ENCODE results near the gene KIRREL3.

KIRREL3 gene

DNA sequence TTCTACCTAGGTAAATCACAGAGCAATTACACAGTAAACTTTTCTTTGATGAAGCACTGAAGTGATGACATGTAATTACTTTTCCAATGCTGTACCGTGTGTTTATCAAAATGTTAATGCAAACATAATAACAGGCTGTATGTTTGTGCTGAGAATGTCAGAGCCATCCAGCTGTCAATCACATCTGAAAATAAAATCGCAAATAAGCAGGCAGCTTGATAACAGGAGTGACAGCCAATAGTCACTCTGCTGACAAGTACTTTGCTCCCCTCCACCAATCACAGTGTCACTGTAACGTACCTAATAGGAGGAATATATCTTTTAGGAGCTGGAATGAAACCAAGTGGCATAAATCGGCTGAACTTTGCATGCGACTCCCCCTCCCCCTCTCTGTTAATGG lies 119.7 kb downstream of the KIRREL3 start:
- no peak for DNase-seq (ENCODE audit: low spot score in 2 of 2)
- in situ Hi-C loops (cut with MboI; ENCODE audit: low sequenced_read_pairs), result no loop called here
- H3K9me3 ChIP-seq, result no peaks in the 10 kb centered on the region
- no peaks in the 10 kb centered on the region for H3K36me3 ChIP-seq (replicated peaks)
- H3K4me3 ChIP-seq, result no peak overlapping the region
- no peaks in the 10 kb centered on the region for H3K4me1 ChIP-seq
- H3K27me3 ChIP-seq (ENCODE audit: low read depth), result peaks cover 3% of the 10 kb centered on the region; the same call in 1 of the 2 replicates

DNA sequence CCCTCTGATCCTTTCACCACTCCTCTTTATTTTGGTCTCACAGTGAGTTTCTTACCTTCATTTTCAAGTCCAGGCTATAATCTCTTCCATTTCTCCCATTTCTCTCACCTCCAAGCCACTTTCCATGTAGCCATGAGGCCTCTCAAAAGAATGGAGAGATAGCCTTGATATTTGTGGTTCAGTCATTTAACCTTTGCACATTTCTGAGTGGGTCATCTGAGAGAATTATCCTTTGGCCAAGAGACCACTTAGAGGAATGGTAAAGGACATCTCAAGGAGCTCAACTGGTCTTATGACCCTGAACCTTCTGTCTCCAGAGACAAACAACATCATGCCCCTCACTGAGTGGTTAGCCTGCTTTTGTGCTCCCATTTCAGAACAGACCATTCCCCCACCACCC lies 121.1 kb downstream of the KIRREL3 start:
- Histone ChIP-seq H3K4me1 (no peaks in the 10 kb centered on the region), H3K9me3 (no peaks in the 10 kb centered on the region), H3K4me3 (no peak overlapping the region), H3K36me3 (replicated peaks) (no peaks in the 10 kb centered on the region), H3K27me3 (ENCODE audit: low read depth) (peaks cover 3% of the 10 kb centered on the region; the same call in 1 of the 2 replicates)
- in situ Hi-C loops (cut with MboI; ENCODE audit: low sequenced_read_pairs), result no loop called here
- no peak for DNase-seq (ENCODE audit: low spot score in 2 of 2)

DNA sequence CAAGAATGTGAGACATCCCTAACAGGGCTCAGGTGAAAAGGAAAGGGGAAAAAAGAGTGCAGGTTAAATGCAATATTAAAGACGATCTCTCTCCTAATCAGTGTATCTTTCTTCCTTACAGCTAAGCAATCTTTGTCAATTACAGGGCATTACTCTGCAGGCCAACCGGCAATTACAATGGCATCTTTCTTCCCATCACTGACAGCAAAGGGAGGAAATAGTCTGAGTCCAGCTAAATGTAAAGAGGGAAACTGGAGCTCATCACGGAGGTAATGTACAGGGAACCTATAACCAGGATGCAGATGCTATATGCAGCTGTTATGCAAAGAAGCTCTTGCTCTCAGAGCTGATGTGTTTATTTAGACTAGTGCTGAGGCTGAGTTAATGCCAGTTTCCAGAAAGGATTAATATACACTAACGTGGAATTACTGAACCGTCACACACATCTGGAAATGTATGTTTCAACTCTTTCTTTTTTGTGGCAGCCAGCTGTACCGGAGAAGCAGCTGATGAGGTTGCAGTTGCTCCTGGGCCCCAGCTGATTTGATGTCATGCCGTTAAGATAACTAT lies 121.6 kb downstream of the KIRREL3 start:
- Histone ChIP-seq H3K4me3 (no peak overlapping the region), H3K4me1 (no peaks in the 10 kb centered on the region), H3K36me3 (replicated peaks) (no peaks in the 10 kb centered on the region), H3K27me3 (ENCODE audit: low read depth) (peaks cover 3% of the 10 kb centered on the region; the same call in 1 of the 2 replicates), H3K9me3 (no peaks in the 10 kb centered on the region)
- in situ Hi-C loops (cut with MboI; ENCODE audit: low sequenced_read_pairs), result no loop called here
- DNase-seq (ENCODE audit: low spot score in 2 of 2), result no peak

DNA sequence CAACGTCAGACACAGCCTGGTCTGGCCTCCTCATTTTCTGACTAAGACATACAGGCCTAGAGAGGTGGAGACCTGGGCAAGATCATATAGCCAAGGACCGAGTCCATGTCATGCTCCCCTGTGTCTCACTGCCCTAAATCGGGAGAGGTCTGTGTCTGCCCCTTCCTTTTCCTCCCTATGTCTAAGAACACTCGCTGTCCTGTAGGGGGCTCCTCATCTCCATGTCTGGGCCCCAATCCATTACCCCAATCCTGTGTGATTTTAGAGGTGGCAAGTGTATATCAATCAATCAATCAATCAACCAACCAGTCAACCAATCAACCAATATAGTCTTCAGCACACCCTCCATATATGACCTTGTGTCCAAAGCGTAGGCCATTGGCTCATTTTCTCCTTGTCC lies 125.7 kb downstream of the KIRREL3 start:
- in situ Hi-C loops (cut with MboI; ENCODE audit: low sequenced_read_pairs), result no loop called here
- H3K9me3 ChIP-seq, result no peaks in the 10 kb centered on the region
- peaks cover 3% of the 10 kb centered on the region; the same call in 1 of the 2 replicates for H3K27me3 ChIP-seq (ENCODE audit: low read depth)
- no peak for DNase-seq (ENCODE audit: low spot score in 2 of 2)
- no peak overlapping the region for H3K4me3 ChIP-seq
- no peaks in the 10 kb centered on the region for H3K4me1 ChIP-seq
- no peaks in the 10 kb centered on the region for H3K36me3 ChIP-seq (replicated peaks)

DNA sequence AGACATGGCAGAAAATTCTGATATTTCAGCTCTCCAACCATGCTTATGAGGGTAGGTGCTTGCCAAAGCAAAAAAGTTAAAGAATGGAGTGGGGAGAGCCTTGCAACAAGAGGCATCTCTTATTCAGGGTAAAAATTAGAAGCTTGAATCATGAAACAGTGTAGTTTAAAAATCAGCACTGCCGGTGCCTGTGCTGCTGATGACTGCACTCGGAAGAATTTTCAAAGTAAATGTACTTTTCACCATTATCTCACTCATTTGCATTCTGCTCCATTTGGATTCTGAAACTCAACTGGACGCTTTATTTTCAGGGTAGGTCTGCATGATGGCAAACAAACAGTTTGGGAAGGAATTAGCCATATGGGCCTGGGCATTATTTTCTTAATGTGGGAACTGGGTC lies 126.3 kb downstream of the KIRREL3 start:
- in situ Hi-C loops (cut with MboI; ENCODE audit: low sequenced_read_pairs), result no loop called here
- Histone ChIP-seq H3K4me3 (no peak overlapping the region), H3K36me3 (replicated peaks) (no peaks in the 10 kb centered on the region), H3K27me3 (ENCODE audit: low read depth) (peaks cover 2% of the 10 kb centered on the region; the same call in 1 of the 2 replicates), H3K9me3 (no peaks in the 10 kb centered on the region), H3K4me1 (no peaks in the 10 kb centered on the region)
- no peak for DNase-seq (ENCODE audit: low spot score in 2 of 2)

DNA sequence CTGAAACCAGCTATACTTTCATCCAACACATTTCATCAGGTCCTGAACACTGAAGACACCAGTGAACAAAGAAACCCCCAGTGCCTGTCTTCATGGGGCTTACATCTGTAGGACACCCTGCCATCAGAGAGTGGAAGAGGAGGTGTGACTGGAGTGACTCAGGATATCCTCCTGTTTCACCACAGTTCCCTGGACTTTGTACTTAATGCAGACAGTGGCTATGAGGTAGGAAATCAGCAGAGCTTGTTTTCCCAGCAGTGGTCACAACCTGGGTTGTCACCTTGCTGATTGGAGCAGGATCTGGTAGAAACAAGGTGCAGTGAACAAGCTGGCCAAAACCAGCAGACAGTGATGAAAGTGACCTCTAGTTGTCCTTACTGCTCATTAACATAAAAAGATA lies 128.8 kb downstream of the KIRREL3 start:
- no peak for DNase-seq (ENCODE audit: low spot score in 2 of 2)
- Histone ChIP-seq H3K27me3 (ENCODE audit: low read depth) (no peaks in the 10 kb centered on the region), H3K36me3 (replicated peaks) (no peaks in the 10 kb centered on the region), H3K4me3 (no peak overlapping the region), H3K9me3 (no peaks in the 10 kb centered on the region), H3K4me1 (no peaks in the 10 kb centered on the region)
- in situ Hi-C loops (cut with MboI; ENCODE audit: low sequenced_read_pairs), result no loop called here

DNA sequence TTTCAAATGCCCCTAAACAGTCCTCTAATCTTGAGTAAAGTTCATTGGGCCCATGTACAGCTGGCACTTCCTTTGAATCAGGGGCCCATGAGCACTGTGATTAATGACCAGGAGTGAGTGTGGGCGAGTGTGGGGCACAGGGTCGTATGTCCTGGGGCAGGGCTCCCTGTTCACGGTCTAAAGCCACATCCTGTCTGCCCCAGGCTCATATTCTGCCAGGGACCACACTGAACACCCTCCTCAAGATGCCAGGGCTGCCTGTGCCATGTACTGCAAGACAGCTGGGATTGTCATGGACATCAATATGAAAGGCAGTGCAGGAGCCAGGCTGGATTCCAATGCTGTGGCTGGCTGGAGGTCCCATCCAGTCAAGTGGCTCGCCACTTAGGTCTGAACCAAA lies 130.5 kb downstream of the KIRREL3 start:
- H3K4me1 ChIP-seq, result no peaks in the 10 kb centered on the region
- H3K4me3 ChIP-seq, result no peak overlapping the region
- DNase-seq (ENCODE audit: low spot score in 2 of 2), result no peak
- no peaks in the 10 kb centered on the region for H3K9me3 ChIP-seq
- no peaks in the 10 kb centered on the region for H3K36me3 ChIP-seq (replicated peaks)
- H3K27me3 ChIP-seq (ENCODE audit: low read depth), result no peaks in the 10 kb centered on the region
- in situ Hi-C loops (cut with MboI; ENCODE audit: low sequenced_read_pairs), result no loop called here

DNA sequence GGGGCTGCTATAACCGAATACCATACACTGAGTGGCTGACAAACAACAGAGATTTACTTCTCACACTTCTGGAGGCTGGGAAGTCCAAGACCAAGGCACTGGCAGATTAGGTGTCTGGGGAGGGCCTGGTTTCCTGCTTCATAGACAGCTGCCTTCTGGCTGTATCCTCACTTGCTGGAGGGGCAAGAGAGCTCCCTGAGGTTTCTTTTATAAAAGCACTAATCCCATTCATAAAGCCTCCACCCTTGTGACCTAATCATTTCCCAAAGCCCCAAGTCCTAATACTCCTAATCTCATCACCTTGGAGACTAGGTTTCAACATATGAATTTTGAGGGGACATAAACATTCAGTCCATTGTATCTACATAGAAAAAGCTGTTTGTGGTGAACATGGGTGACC lies 131.8 kb downstream of the KIRREL3 start:
- peak in 1 of 2 experiments; percentile 10 for DNase-seq (ENCODE audit: low spot score in 2 of 2)
- no peaks in the 10 kb centered on the region for H3K27me3 ChIP-seq (ENCODE audit: low read depth)
- no peaks in the 10 kb centered on the region for H3K4me1 ChIP-seq
- no peaks in the 10 kb centered on the region for H3K36me3 ChIP-seq (replicated peaks)
- H3K9me3 ChIP-seq, result no peaks in the 10 kb centered on the region
- H3K4me3 ChIP-seq, result no peak overlapping the region
- in situ Hi-C loops (cut with MboI; ENCODE audit: low sequenced_read_pairs), result no loop called here

DNA sequence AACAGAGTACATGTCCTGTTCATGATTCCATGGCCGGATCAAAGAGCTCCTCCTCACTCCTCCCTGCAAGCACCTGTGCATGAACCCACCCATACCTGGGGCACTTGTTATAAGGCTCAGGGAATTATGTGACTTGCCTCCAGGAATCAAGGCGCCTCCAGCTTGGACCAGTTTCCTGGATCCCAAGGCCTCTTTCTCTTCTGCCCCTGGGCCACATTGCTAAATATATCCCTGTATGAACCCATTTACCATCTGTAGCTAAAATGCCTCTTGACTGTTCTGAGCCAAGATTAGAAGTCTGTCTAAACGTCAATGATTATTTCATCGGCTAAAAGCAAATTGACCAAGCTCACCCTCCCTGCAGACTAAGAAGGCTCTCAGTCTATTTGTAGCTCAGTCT lies 135.6 kb downstream of the KIRREL3 start:
- in situ Hi-C loops (cut with MboI; ENCODE audit: low sequenced_read_pairs), result no loop called here
- Histone ChIP-seq H3K4me3 (no peak overlapping the region), H3K27me3 (ENCODE audit: low read depth) (no peaks in the 10 kb centered on the region), H3K4me1 (no peaks in the 10 kb centered on the region), H3K36me3 (replicated peaks) (no peaks in the 10 kb centered on the region), H3K9me3 (no peaks in the 10 kb centered on the region)
- no peak for DNase-seq (ENCODE audit: low spot score in 2 of 2)

DNA sequence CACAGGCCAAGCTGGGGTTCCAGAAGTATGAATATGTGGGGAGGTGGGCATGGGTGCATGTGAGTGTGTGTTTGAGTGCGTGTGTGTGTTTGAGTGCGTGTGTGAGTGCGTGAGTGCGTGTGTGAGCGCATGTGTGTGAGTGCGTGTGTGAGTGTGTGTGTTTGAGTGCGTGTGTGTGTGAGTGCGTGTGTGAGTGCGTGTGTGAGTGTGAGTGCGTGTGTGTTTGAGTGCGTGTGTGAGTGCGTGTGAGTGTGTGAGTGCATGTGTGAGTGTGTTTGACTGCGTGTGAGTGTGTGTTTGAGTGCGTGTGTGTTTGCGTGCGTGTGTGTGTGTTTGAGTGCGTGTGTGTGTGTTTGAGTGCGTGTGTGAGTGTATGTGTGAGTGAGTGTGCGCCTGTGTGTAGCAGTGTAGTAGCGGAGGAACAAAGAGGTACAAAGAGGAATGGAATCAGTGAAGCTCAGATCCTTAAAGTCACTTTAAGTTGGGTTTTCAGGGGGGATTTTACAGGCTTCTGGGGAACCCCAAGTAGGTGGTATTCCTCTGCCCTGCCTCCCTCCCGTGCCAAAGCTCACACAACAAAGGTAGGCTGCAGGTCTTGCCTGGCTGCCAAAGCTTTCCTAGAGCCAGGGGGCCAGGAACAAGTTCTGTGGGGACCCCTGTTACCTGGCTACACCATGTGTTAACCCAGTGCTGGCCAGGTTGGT lies 137.1 kb downstream of the KIRREL3 start:
- in situ Hi-C loops (cut with MboI; ENCODE audit: low sequenced_read_pairs), result no loop called here
- no peaks in the 10 kb centered on the region for H3K36me3 ChIP-seq (replicated peaks)
- DNase-seq (ENCODE audit: low spot score in 2 of 2), result no peak
- H3K4me3 ChIP-seq, result no peak overlapping the region
- no peaks in the 10 kb centered on the region for H3K4me1 ChIP-seq
- H3K9me3 ChIP-seq, result no peaks in the 10 kb centered on the region
- no peaks in the 10 kb centered on the region for H3K27me3 ChIP-seq (ENCODE audit: low read depth)

DNA sequence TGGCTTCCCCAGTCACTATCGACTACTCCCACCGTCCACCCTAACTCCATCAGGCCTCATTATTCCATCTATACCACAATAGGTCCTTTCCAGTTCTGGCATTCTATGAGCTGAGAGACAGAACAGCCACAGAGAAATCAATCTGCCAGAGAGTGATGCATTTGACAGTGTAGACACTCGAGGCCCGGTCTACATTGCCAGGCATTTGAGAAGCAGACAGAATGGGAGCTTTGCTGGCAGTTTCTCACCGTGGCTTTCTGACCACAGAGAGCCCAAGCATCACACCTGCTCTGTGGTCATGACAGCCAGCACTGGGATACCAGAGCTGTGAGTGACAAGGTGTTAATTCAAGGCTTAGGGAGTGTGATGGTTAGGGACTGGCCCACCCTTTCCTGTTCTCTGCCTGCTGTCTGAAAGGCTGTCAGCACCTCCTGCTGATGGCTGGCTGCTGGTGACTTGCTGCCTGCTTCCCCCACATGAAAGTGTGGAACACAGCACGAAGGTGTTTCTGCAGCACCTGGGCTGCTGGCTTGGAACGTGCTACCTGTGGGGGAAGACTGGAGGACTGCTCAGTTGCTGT lies 137.8 kb downstream of the KIRREL3 start:
- no peaks in the 10 kb centered on the region for H3K27me3 ChIP-seq (ENCODE audit: low read depth)
- no peak overlapping the region for H3K4me3 ChIP-seq
- no peak for DNase-seq (ENCODE audit: low spot score in 2 of 2)
- H3K4me1 ChIP-seq, result no peaks in the 10 kb centered on the region
- no peaks in the 10 kb centered on the region for H3K9me3 ChIP-seq
- no peaks in the 10 kb centered on the region for H3K36me3 ChIP-seq (replicated peaks)
- in situ Hi-C loops (cut with MboI; ENCODE audit: low sequenced_read_pairs), result no loop called here

DNA sequence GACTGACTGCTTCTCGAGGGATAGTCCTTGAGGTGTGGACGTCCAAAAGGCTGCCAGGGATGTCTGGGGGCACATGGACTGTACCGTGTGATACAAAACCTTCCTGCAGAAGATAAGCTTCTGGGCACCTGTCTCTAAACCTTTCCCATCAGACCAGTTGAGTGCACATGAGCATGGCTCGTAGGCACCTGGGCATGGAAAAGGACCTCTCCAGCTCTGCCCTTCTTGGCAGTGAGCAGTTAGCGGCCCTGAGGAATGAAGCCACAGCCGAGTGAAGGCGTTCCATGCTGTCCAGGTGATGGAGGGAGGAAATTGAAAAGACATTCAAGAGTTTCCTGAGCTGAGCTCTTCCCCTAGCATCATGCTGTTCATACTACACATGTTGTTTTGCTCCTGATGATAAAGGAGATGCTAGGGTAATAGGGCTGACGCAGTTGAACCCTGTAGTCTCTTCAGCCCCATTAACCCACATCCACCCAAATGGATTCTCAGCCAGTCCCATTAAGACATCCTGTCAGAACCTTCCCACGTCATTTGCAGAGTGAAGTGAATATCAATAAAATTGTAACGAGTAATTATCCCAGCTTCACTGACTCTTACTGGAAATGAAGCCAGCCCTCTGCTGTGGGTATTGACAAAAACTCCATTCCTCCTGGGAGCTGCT lies 138.6 kb downstream of the KIRREL3 start:
- no peak for DNase-seq (ENCODE audit: low spot score in 2 of 2)
- no peaks in the 10 kb centered on the region for H3K4me1 ChIP-seq
- H3K4me3 ChIP-seq, result no peak overlapping the region
- H3K9me3 ChIP-seq, result no peaks in the 10 kb centered on the region
- H3K36me3 ChIP-seq (replicated peaks), result no peaks in the 10 kb centered on the region
- H3K27me3 ChIP-seq (ENCODE audit: low read depth), result no peaks in the 10 kb centered on the region
- in situ Hi-C loops (cut with MboI; ENCODE audit: low sequenced_read_pairs), result no loop called here

DNA sequence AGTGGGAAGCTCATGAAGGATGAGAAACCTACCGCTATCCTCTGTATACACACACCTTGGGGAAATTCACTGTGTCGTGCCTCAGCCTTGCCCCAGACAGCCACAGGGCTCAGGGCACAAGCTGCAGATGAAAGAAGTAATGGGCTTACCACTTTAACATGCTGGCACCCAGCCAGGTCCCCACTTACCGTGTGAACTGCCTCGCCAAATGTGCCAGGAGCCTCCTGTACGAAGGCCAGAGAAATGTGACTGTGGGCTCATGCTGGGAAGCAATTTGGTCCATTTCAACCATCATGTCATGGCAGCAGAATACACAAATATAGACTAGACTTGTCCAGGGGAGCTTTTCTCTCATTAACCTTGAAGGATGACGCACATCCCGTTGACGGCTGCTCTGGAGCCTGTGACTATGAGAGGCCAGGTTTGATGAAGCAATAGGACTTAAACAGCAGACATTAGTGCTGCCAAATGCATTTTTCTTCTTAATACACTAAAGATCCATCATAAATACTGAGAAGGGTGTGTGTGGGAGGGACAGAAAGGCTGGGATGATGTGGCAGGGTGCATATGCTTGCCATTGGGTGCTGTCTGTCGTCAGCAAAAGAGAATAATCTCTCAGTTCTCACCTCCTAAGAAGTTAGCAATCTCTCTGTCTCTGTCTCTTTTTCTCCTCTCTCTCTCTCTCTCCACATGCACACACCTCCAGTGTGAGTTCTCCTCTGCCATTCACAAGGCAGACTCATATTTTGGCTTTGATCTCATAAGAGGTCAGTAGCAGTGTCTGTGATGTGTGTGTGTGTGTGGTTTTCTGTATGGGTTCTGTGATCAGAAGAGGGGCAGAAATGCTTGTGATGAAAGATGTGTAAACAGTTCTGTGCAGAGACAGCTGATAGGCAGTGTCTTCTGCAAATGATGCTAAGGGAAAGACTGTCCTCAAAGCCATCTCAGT lies 142.4 kb downstream of the KIRREL3 start:
- in situ Hi-C loops (cut with MboI; ENCODE audit: low sequenced_read_pairs), result no loop called here
- no peaks in the 10 kb centered on the region for H3K9me3 ChIP-seq
- no peaks in the 10 kb centered on the region for H3K27me3 ChIP-seq (ENCODE audit: low read depth)
- no peak for DNase-seq (ENCODE audit: low spot score in 2 of 2)
- no peaks in the 10 kb centered on the region for H3K36me3 ChIP-seq (replicated peaks)
- no peaks in the 10 kb centered on the region for H3K4me1 ChIP-seq
- H3K4me3 ChIP-seq, result no peak overlapping the region

Data from HAP-1 (cell line).